ENCODE results near the gene DCBLD1. TPM values are rescaled to one million over a fixed set of nuclear protein-coding genes. Genes with fewer than 3 reads are reported as not detected.

Gene DCBLD1
- total RNA-seq, 2 experiments from 2014 or later = 2.2 to 2.3 TPM

GRCh38 chr6:117494694-117495318 lies 12.3 kb downstream of the DCBLD1 start:
- POLR2A ChIA-PET = no interaction called here
- Mint-ChIP-seq H3K4me3 (no peak overlapping the region), H3K9me3 (no peaks in the 10 kb centered on the region), H3K36me3 (ENCODE audit: low read depth) (no peaks in the 10 kb centered on the region), H3K27ac (no peak overlapping the region), H3K27me3 (no peaks in the 10 kb centered on the region), H3K4me1 (ENCODE audit: low read depth) (peaks cover 11% of the 10 kb centered on the region)
- intact Hi-C loops (cut with micrococcal nuclease) = no loop called here
- ATAC-seq = no peak
- CTCF ChIA-PET = no interaction called here
- DNase-seq = no peak
- no peak for TF ChIP-seq CTCF (IDR thresholded peaks at IDR 0.05)

GRCh38 chr6:117495425-117495824 lies 13.0 kb downstream of the DCBLD1 start:
- ChIA-PET CTCF (no interaction called here), POLR2A (no interaction called here)
- ATAC-seq = no peak
- Mint-ChIP-seq H3K4me1 (ENCODE audit: low read depth) (peaks cover 11% of the 10 kb centered on the region), H3K36me3 (ENCODE audit: low read depth) (no peaks in the 10 kb centered on the region), H3K4me3 (no peak overlapping the region), H3K27ac (no peak overlapping the region), H3K27me3 (no peaks in the 10 kb centered on the region), H3K9me3 (no peaks in the 10 kb centered on the region)
- no peak for TF ChIP-seq CTCF (IDR thresholded peaks at IDR 0.05)
- intact Hi-C loops (cut with micrococcal nuclease) = no loop called here
- DNase-seq = no peak

- TF ChIP-seq CTCF (IDR thresholded peaks at IDR 0.05) = no peak
- H3K27me3 Mint-ChIP-seq = no peaks in the 10 kb centered on the region
- peaks cover 11% of the 10 kb centered on the region for H3K4me1 Mint-ChIP-seq (ENCODE audit: low read depth)
- no peak for ATAC-seq
- no peak for DNase-seq
- H3K4me3 Mint-ChIP-seq = no peak overlapping the region
- no peaks in the 10 kb centered on the region for H3K9me3 Mint-ChIP-seq
- no peak overlapping the region for H3K27ac Mint-ChIP-seq
- ChIA-PET CTCF (no interaction called here), POLR2A (no interaction called here)
- intact Hi-C loops (cut with micrococcal nuclease) = no loop called here
- no peaks in the 10 kb centered on the region for H3K36me3 Mint-ChIP-seq (ENCODE audit: low read depth)
These were observed 13.4 kb downstream of the DCBLD1 start for GRCh38 chr6:117495869-117496268.

- ATAC-seq (no peak), DNase-seq (no peak)
- Mint-ChIP-seq H3K9me3 (no peaks in the 10 kb centered on the region), H3K4me3 (no peak overlapping the region), H3K4me1 (ENCODE audit: low read depth) (peaks cover 11% of the 10 kb centered on the region), H3K27ac (no peak overlapping the region), H3K27me3 (no peaks in the 10 kb centered on the region), H3K36me3 (ENCODE audit: low read depth) (no peaks in the 10 kb centered on the region)
- ChIA-PET POLR2A (no interaction called here), CTCF (no interaction called here)
- intact Hi-C loops (cut with micrococcal nuclease) = no loop called here
- TF ChIP-seq CTCF (IDR thresholded peaks at IDR 0.05) = no peak
These were observed 14.0 kb downstream of the DCBLD1 start for GRCh38 chr6:117496383-117496990.

GRCh38 chr6:117497237-117497636 lies 14.8 kb downstream of the DCBLD1 start:
- intact Hi-C loops (cut with micrococcal nuclease) = no loop called here
- ChIA-PET POLR2A (no interaction called here), CTCF (interaction anchor here (1.2 kb wide), 1 partner anchor 14 kb away, joined by 3 read pairs; the partner anchor contains the start of gene DCBLD1)
- no peaks in the 10 kb centered on the region for H3K36me3 Mint-ChIP-seq (ENCODE audit: low read depth)
- H3K27me3 Mint-ChIP-seq = no peaks in the 10 kb centered on the region
- no peak for ATAC-seq
- no peak overlapping the region for H3K4me3 Mint-ChIP-seq
- DNase-seq = no peak
- H3K27ac Mint-ChIP-seq = no peak overlapping the region
- no peaks in the 10 kb centered on the region for H3K9me3 Mint-ChIP-seq
- TF ChIP-seq CTCF (IDR thresholded peaks at IDR 0.05) = no peak
- peaks cover 11% of the 10 kb centered on the region for H3K4me1 Mint-ChIP-seq (ENCODE audit: low read depth)
